SH-SY5Y (cell line): ENCODE measurements around the gene ARHGEF35.

ENCODE experiments used
- GATA2 ChIP-seq: IDR thresholded peaks from 2 replicates; pipeline ENCODE4 v1.6.1; 2011; ENCODE audit warnings: mild to moderate bottlenecking, low read depth, low read length
- GATA3 ChIP-seq: IDR thresholded peaks from 2 replicates; pipeline ENCODE4 v1.6.1; 2011; ENCODE audit warnings: low read depth, mild to moderate bottlenecking, low read length, moderate library complexity

DNA sequence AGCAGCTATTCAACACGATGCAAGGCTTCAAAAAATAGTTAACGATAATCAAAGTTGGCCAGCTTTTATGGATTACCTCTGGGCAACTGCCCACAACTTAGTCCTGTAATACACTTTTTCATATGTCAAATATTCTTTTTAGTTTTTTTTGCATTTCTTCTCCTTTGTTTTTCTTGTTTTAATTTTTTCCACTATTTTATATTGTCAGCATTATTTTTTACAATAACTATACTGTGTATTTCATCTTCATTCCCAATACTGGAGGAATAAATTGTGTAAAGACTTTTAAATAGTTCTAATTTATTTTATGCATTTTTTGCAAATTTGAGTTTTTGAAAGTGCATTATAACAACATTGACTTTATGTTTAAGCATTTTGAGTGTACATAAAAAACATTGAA is 30.8 kb downstream of the ARHGEF35 start:
- TF ChIP-seq GATA2 = no peak
- no peak for TF ChIP-seq GATA3
